GM21528 (cell line): ENCODE data around the gene DLGAP1.
"Not testable (repeated sequence)": the region's sequence is repeated elsewhere in the genome, so short reads cannot be mapped to it uniquely, and the experiment has no call there.

Experiments
- ATAC-seq: cut with Tn5 transposase; IDR thresholded peaks from one replicate; pipeline ENCODE4 v1.9.1; 2021; ENCODE audit warnings: mild to moderate bottlenecking, moderate library complexity; ENCODE audit not compliant: unreplicated experiment, low FRiP score

DLGAP1 gene

DNA sequence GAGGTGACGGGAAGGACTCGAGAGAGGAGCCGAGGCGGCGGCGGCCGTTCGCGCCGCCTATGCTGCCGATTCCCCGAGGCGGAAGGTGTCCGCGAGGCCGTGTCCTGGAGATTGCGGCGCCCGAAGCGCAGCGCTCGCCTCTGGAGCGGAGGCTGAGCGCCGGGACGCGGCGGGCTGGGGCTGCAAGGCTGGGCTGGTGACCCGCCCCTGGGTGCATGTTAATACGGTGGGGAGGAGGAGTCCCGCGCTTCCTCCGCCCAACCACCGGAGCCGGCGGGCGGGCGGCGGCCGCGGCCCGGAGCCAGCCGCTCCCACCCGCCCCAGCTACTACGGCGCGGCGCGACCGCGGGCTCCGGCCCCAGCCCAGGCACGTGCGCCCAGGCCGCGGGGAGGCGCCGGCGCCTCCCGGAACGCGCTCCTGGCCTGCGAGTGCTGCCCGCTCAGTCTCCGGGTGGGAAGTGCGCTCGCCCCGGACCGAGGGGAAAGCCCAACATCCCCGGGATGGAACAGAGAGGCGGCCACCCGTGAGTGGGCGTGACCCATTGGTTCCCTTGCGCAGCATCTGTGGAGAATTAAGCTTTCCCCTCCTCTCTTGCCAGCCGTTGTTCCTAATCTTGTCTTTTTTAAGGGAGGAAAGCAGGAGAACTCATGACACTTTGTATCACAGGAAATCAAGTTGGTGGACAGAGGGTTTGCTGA is at the start of gene DLGAP1:
Gene DLGAP1 (minus strand): TSS at position 195 of the 699 bp plus-strand sequence.
- no peak for ATAC-seq

DNA sequence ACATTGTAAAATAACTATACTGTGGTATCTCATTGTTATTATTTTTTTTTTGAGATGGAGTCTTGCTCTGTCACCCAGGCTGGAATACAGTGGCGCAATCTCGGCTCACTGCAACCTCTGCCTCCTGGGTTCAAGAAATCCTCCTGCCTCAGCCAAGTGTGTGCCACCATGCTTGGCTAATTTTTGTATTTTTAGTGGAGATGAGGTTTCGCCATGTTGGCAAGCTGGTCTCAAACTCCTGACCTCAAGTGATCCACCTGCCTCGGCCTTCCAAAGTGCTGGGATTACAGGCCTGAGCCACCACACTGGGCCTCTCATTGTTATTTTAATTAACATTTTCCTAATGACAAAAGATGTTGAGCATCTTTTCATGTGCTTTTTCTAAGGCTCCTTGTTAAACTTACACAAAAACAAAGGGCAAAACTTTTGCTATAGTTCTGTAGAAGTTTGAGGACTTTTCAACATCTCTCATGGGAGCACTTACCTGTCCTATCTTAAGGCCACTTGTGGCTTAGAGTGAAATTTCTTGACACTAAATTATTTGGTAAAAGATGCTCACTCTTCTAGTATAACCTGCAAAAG is 39.7 kb upstream of the DLGAP1 start:
- ATAC-seq = not testable (repeated sequence)

DNA sequence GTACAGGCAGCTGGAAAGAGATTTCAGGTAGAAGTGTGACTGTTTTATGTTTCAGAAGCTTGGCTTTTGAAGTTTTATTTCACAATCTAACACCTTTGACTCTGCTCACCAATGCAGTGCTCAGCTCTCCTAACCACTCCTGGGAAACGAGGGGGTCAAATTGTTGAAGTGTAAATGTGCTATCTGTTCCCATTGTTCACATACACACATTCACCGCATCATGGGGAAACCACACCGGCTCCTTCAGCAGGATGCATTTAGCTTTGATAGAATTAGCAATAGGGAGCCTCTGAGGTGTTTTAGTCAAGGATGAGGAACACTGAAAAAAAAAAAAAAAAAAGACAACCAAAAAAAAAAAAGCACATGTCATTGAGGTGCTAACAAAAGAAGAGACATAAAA is 13.4 kb upstream of the DLGAP1 start:
- ATAC-seq = no peak

DNA sequence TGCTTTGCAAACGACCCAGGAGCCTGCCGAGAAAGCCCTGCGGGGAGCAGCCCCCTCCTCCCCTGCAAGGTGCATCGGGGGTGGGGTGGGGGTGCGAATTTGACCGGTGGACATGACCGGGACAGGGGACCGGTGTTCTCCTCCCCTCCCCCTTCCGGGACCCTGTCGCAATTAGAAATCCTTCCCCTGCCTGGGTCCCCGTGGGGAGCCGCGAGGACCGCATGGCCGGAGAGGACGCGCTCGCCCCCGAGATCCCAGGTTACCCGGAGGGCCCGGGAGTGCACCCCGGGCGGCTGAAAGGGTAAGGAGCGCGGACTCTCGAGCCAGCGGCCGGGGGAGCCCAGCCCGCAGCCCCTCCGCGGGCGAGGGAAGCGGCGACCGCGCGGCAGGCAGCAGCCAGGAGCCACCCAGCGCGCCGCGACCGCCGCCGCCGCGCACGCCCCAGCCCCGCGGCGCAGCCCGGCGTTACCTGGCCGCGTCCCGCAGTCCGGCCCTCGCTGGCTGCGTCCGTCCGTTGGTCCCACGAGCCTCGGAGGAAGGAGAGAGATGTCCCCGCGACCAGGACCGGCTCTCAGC is 482 bp downstream of the DLGAP1 start:
- ATAC-seq = no peak

DNA sequence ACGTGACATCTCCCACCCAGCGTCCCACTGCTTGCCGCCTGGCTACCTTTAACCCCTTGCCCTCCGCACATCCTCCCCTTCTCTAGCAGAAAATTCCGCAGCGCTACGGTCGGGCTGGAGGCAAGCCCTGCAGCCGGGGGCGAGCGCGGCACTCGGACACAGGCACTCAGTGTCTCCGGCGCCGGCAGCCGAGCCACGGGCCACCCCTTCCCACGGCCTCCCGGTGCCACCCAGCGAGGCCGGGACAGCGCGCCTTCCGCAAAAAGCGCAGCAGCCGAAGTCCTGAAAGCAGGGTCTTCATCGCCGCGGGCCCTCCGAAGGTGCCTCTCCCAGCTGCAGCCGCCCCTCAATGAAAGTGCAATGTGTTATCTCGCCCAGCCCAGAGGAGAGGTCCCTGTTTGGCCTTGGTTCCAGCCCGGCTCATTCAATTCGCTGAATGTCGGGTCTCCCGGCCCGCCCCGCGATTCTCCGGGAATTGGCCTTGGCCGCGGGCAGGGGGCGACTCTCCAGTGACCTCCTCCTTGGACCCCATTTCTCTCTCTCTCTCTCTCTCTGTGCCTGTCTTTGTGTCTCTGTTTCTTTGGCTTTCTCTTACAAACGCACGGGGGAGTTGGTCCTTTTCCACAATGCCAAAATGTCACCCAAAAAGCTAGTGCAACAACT is 1.1 kb downstream of the DLGAP1 start:
- ATAC-seq = no peak

DNA sequence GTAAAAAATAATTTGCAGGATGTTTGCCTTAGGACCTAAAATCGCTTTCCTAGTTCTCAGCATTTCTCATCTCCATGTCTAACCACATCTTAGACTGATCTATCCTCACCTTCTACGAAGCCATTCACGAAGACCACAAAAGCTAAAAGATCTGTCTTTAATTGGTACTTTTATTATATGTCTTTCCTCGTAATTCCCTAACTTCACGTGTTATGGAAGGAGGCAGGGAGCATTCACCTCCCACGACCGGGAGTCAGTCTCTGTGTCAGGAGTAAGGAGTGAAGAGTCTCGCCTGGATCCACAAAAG is 1.6 kb downstream of the DLGAP1 start:
- no peak for ATAC-seq

DNA sequence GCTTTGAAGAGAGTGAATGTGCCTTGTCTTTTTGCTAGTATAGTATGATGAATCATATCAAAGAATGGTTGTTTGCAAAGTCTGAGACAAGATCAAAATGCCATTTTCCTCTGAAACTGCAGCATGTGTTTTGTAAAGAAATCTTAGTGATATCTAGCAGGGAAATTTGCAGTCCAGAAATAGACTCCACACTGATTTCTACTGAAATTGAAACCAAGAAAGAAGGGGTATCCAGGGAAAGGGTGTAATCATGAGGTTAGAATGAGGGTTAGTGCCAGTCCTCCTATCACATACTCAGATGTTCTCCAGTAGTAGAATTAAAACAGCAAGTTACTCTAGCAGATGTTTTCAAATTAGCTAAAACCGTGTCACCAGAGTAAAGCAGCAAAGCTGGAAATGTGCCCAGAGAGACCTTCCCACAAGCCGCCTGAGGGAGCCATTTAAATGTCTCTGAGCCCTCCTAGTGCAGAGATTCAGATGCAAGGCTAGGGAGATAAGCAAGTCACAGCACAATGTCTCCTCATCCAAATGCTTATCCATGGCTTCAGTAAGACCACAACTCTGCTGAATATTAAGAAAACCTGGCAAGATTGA is 4.9 kb downstream of the DLGAP1 start:
- ATAC-seq = no peak

DNA sequence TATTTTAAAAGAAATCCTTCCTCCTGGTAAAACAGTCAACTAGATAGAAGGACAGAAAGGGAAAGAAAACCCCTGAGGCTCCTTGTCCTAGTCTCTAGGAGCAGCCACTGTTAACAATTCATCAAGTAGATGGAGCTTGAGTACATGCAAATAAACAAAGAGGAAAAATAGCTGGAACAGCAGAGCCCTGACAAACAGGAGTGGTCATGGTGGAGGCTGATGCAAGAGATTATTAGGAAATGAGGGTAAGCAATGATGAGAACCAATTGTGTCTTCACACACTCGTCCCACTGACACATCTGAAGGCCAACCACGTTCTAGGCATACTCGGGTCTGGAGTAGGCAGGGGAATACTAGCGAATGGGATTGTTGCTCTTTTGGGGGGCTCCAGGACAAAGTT is 9.2 kb downstream of the DLGAP1 start:
- no peak for ATAC-seq

DNA sequence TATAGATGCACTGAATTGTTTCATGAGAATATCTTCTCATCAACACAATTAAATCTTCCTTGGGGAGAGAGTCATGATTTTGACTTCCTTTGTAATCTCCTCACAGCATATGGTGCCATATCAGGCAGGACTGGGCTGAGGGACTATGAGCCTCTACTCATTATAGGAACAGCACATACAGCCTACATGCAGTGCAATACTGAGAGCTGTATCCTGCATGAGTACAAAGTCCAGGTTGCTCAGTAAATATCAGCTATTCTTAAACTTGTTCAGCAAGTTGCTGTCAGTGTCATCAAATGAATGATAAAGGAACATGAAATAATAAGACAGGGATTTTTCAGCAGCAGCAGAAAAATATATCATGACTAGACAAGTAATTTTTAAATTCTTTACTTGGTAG is 10.8 kb downstream of the DLGAP1 start:
- no peak for ATAC-seq

DNA sequence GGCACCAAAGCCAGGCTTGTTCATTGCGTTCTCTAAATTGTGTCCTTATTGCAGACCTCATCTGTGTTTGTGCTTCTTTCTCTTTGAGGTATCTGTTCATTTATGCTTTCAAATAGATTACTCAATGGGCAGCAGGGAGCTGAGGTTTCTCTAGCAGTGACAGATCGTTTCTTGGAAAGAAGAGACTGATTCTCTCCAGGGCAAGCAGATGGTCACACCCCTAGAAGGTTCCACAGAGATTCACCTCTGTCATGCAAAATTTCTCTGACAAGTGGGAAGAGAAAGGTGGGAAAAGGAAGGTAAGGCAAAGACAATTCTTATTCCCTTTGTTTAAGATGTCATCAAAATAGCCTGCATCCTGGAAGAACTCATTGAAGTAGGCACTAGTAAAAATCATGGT is 14.0 kb downstream of the DLGAP1 start:
- no peak for ATAC-seq

DNA sequence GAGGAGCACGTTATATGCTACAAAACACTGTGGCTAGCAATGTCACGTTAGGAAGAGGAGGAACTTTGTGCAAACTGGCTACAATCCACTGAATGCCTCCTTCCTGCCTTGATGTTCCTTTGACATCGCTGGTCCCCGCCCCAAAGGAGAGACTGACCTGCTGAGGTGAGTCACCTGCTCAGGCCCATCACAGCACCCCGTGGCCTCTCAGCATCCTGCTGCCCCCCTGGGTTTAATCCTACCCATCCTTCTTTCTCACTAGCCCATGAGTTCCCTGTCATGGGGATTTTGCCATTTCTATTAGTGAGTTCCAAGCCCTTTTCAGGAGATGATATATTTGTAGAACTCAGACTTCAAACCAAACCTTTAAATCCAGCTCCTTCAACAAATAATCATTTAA is 16.2 kb downstream of the DLGAP1 start:
- ATAC-seq = no peak

DNA sequence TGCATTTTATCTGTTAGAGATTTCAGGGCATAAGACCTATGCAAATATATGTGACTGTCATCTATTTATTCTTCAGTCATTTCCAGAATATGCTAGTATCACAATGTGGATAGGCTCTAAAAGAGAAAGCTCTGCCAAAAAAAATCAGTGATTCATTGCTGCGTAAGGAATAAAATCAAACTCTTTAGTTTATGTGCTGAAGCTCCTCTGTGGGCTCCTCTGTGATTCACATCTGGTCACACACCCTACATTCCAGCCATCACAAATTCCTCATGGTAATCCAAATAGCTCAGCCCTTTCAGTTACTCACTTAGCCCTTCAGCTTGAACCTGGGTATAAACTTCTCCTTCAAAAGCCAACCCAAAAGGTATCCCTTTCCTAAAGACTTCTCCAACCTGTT is 21.4 kb downstream of the DLGAP1 start:
- ATAC-seq = no peak

DNA sequence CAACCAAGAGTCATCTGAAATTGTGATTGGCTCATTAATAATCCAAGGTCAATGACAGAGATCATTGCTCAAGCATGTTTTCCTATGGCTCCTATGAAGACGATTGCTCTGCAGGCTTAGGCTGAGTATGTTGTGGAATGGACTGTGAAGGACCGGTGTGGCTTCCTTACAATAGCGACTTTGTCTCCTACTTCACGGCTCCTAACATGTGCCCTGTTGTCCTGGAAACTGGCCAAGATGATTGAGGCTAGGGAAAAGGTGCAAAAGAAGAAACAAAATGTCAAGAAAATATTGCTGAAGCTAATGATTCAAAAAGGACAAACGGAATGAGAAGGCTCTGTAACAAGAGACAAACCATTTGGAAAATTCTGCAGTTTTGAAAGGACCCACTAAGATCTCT is 24.3 kb downstream of the DLGAP1 start:
- ATAC-seq = no peak

DNA sequence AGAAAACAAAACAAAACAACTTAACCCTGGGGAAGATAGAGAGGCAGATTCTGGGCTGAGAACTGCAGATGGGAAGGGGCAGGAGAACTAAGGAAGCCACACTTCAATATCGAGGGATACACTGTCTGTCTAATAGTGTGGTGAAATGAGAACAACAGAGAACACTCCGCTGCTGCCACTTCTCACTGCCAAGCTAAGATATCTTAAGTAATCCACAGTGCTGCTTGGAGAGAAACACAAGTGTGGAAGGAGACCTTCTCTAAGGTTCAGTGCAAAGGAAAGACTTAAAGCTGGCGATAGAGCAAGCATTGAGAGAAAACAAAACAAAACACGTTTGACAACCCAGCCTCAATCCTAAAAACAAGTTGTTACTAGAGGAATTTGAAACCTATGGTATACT is 37.4 kb downstream of the DLGAP1 start:
- no peak for ATAC-seq

DNA sequence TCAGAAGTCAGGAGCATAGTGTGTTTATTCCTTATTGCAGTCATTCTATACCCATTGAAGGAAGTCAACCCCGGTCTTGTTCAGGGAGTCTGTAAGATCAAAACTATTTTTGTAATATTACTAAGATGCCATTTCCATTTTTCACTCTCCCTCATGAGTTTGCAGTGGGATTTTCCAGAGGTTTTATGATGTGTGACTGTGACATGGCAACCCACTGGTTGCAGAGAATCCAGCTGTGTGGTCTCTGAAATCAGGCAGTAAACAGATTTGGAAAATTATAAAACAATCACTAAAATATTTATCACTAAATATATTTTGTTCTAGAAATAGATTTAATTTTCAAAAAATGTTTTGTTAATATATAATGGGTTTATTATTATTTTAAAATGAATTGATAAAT is 38.1 kb downstream of the DLGAP1 start:
- ATAC-seq = no peak

DNA sequence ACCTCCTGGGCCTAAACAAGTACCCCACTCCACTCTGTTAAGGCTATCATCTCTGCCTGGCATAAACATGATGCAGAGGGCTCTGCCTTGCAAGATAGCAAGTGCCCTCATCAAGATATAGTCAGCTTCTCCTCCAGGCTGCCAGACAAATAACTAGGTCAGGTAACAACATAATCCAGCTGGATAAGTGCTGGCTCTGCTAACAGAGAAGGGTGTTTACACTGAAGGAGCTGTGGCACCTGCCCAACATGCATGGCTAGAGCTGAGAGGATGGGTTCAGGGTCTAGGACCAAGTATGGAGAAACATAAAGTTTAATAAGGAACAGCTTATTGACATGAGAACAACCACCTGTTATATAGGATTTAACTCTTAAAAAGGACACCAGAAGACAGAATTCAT is 42.8 kb downstream of the DLGAP1 start:
- no peak for ATAC-seq

DNA sequence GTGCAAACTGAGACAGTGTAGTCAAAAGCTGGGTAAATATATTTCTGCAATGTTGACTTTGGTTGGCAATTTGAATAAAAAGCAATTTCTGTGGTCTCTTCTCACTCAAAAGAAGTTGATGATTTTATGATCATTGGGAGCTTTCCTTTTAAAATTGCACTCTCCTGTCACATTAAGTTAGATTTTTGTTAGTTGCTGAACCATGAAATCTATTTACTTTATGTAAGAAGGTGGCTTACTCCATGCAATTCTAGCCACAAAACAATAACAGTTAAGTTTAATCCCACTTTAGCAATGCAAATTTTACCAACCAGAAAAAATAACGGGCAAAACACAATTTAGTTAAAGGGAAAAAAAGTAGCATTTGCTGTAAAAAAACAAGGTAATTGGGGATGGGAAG is 48.3 kb downstream of the DLGAP1 start:
- no peak for ATAC-seq

DNA sequence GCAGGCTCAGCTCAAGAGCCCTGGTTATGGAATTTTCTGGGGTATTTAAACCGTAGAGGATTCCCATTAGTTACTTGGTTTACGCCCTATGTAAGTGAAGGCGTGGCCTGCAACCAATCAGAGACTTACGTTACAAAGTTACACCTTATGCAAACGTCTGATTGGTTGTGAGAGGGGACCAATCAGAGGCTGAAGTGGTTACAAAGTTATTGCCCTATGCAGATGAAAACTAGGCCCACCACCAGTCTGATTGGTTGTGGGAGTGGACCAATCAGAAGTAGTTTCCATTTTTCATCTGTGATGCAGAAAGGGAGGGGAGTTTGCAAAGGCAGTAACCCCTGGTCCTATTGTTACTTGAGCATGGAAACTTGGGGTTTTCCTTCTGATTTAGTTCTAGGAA is 49.1 kb downstream of the DLGAP1 start:
- ATAC-seq = no peak

DNA sequence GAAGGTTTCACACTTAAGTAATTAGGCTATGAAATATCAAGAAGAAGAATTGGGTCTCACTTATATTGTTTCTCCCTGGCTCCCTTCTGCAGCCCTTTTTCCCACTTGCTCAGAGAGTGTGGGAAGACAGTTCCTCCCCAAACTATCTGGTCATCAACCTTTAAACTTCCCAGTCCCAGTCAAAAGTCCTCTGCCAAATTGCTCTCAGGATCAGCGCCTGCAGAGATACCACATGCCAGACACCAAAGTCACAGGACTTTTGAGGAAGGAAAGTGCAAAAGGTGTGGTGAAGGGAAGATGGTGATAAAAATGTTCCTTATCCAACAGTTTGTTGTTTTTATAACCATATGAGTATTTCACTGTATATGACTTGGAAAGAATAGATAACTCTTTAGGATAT is 51.3 kb downstream of the DLGAP1 start:
- no peak for ATAC-seq

DNA sequence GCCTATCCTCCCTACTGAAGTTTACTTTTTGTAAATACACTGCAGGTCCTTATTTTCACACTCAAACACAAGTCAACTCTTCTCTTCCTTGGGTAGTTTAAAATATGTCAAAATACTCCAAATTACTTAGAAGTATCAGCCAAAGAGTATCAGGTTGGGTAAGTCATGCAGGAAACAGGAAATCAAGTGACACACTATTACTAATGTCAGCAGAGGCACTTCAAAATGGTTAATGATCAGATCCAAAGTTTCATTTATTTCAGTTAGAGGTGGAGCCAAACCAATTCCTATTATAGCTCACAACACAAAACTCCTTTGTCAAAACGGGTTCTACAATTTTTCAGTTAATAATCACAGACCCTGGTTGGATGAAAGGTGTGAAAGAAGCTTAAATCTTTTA is 54.2 kb downstream of the DLGAP1 start:
- no peak for ATAC-seq

DNA sequence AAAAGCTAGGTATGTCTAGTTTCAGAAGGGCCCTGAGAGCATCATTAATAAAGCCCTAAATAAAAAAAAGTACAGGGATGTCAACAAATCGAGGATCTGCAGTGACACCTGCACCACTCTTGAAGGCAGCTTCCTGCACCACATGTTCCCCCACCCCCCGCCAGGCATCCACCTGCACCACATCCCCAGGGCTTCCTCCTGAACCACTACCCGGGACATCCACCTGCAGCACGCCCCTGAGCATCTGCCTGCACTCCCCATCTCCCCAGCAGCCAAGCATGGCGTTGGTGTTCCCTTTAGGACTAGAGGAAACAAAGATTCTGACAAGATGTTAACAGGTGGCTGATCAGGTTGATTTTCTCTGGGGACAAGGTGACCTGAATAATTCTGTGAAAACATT is 55.2 kb downstream of the DLGAP1 start:
- no peak for ATAC-seq

DNA sequence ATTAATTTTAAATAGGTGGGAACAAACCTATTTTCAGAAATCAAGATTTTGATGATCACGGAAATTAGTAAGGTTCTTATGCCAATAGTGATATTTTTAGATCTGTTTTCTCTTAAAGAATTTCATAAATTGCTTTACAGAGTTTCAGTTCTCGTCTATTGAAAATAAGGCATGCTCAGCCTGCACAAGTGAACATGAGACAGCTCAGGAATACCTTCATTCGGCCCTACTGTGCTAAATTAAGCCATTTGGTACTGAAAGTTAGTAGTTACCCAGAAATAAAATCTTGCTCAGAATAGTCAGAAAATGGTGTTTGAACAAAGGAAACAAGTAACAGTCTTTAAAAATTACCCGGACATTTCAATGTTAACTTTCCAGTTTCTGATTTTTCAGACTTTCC is 60.4 kb downstream of the DLGAP1 start:
- no peak for ATAC-seq
